ENCODE data around the gene PCDHA8. TPM values are rescaled to one million over a fixed set of nuclear protein-coding genes. Genes with fewer than 3 reads are reported as not detected.
"Not testable (repeated sequence)": the region's sequence is repeated elsewhere in the genome, so short reads cannot be mapped to it uniquely, and the experiment has no call there.

PCDHA8 gene
- total and polyA plus RNA-seq, 10 donors: 0.11 to 0.52 (median 0.25) TPM; not detected in 5

GRCh38 chr5:140802781-140803271 is 38.2 kb upstream of the PCDHA8 start:
- 48 to 63% (median 55%) methylated on average over 27 to 53 of the region's 53 CpGs for WGBS, 5 donors
- TF ChIP-seq POLR2AphosphoS5 (IDR thresholded peaks at IDR 0.05): no peak
- TF ChIP-seq CTCF (IDR thresholded peaks at IDR 0.05 in 8 of 11, conservative IDR thresholded peaks at IDR 0.05 in 3 of 11): no peak
- TF ChIP-seq POLR2A (IDR thresholded peaks at IDR 0.05): no peak
- no peak for DNase-seq
- intact Hi-C loops (cut with DNase I; ENCODE audit: low total_unique reads): no loop called here
- Histone ChIP-seq H3K4me1 (no peaks in the 10 kb centered on the region), H3K36me3 (no peaks in the 10 kb centered on the region), H3K27me3 (replicated peaks in 1 of 7) (peaks cover 0 to 58% (median 0%) of the 10 kb centered on the region in 7 donors), H3K4me3 (no peak overlapping the region), H3K9me3 (peaks cover 0 to 95% (median 64%) of the 10 kb centered on the region in 8 donors), H3K27ac (no peak overlapping the region)

DNA sequence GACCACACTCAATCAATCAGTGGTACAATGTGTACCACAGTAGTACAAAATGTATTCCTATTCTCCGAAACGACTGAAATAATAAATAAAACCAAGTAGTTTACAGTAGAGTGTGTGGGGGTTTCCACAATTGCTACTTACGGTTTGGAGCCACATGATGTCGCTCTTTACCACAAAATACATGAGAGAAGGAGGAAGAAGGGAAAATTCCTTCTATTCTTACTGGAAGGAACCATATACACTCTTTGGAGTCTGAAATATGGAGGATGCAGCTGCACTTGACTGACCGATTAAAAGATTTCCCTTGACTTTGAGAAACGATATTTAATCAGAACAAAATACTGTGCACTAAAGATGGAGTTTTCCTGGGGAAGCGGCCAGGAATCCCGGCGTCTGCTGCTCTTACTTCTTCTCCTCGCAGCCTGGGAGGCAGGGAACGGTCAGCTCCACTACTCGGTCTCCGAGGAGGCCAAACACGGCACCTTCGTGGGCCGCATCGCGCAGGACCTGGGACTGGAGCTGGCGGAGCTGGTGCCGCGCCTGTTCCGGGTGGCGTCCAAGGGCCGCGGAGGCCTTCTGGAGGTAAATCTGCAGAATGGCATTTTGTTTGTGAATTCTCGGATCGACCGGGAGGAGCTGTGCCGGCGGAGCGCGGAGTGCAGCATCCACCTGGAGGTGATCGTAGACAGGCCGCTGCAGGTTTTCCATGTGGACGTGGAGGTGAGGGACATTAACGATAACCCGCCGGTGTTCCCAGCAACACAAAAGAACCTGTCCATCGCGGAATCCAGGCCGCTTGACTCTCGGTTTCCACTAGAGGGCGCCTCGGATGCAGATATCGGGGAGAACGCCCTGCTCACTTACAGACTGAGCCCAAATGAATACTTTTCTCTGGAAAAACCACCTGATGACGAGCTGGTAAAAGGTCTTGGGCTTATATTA is 33.9 kb upstream of the PCDHA8 start, which contains the start of gene PCDHA4:
TSS of gene PCDHA4 (plus strand) at position 235 of the 942 bp plus-strand sequence.
- Histone ChIP-seq H3K27me3 (replicated peaks in 1 of 7) (peaks cover 0 to 50% (median 0%) of the 10 kb centered on the region in 7 donors), H3K4me1 (no peaks in the 10 kb centered on the region), H3K27ac (no peak within 1 kb of the TSS), H3K4me3 (peak within 1 kb of the TSS in 5 of 8 donors; percentile 11 to 48 (median 25)), H3K9me3 (peaks cover 0 to 95% (median 68%) of the 10 kb centered on the region in 8 donors), H3K36me3 (no peaks in the 10 kb centered on the region)
- TF ChIP-seq CTCF (IDR thresholded peaks at IDR 0.05 in 8 of 11, conservative IDR thresholded peaks at IDR 0.05 in 3 of 11) (peak in 3 of 11 experiments; percentile 8 to 13 (median 10)), POLR2A (IDR thresholded peaks at IDR 0.05) (no peak), POLR2AphosphoS5 (IDR thresholded peaks at IDR 0.05) (no peak)
- intact Hi-C loops (cut with DNase I; ENCODE audit: low total_unique reads): no loop called here
- 19 to 26% (median 23%) methylated on average over 26 to 38 of the region's 47 CpGs for WGBS, 5 donors
- DNase-seq: no peak

- 63 to 76% (median 71%) methylated on average over 56 to 62 of the region's 62 CpGs for WGBS, 5 donors
- Histone ChIP-seq H3K9me3 (peaks cover 0 to 93% (median 61%) of the 10 kb centered on the region in 8 donors), H3K27me3 (replicated peaks in 1 of 7) (peaks cover 0 to 38% (median 0%) of the 10 kb centered on the region in 7 donors)
- intact Hi-C loops (cut with DNase I; ENCODE audit: low total_unique reads); H3K4me1 ChIP-seq; H3K27ac ChIP-seq; DNase-seq; H3K4me3 ChIP-seq; H3K36me3 ChIP-seq: not testable (repeated sequence)
Measured at GRCh38 chr5:140808241-140808888, 32.6 kb upstream of the PCDHA8 start.

DNA sequence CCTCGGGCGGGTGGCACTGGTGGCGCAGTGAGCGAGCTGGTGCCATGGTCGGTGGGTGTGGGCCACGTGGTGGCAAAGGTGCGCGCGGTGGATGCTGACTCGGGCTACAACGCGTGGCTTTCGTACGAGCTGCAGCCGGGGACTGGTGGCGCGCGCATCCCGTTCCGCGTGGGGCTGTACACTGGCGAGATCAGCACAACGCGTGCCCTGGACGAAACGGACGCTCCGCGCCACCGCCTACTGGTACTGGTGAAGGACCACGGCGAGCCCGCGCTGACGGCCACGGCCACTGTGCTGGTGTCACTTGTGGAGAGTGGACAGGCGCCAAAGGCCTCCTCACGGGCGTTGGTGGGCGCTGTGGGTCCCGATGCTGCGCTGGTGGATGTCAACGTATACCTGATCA is 32.1 kb upstream of the PCDHA8 start:
- peaks cover 0 to 38% (median 0%) of the 10 kb centered on the region in 7 donors for H3K27me3 ChIP-seq (replicated peaks in 1 of 7)
- WGBS, 5 donors: 68 to 79% (median 73%) methylated on average over 33 to 43 of the region's 43 CpGs
- intact Hi-C loops (cut with DNase I; ENCODE audit: low total_unique reads): no loop called here
- DNase-seq: no peak
- TF ChIP-seq CTCF (IDR thresholded peaks at IDR 0.05 in 8 of 11, conservative IDR thresholded peaks at IDR 0.05 in 3 of 11): no peak
- no peak for TF ChIP-seq POLR2AphosphoS5 (IDR thresholded peaks at IDR 0.05)
- no peak for TF ChIP-seq POLR2A (IDR thresholded peaks at IDR 0.05)
- H3K36me3 ChIP-seq: no peaks in the 10 kb centered on the region
- H3K4me3 ChIP-seq: no peak overlapping the region
- H3K9me3 ChIP-seq: peaks cover 0 to 93% (median 61%) of the 10 kb centered on the region in 8 donors
- no peak overlapping the region for H3K27ac ChIP-seq
- no peaks in the 10 kb centered on the region for H3K4me1 ChIP-seq

All from spleen (tissue), 11 donors.